Measurements from ENCODE around the gene CTDSPL.

CTDSPL gene

DNA sequence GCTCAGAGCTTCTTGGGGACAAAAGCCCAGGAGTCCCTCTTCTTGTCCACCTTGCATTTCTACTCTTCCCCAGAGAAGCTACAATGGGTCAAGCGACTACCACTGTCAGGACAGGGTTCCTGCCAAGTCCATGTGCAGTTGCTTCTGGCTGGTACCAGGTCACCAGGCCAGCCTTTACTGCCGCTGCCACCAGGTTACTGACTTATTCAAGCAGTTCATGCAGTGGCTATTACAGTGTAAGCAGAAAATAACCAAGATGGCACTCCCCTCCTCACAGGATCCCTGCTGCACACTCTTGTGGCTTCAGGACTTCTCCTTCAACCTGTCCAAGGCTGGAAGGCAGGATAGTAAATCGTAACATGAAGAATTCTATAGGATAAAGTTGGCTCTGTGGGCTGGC, 42.1 kb downstream of the CTDSPL start:
- Histone ChIP-seq H3K36me3 (ENCODE audit: control insufficient read depth, insufficient read depth, low read length) (no peaks in the 10 kb centered on the region), H3K27me3 (replicated peaks; ENCODE audit: control insufficient read depth, insufficient read depth, low read length) (no peaks in the 10 kb centered on the region; the same call in 1 of the 2 replicates), H3K4me3 (replicated peaks; ENCODE audit: low read depth, low read length) (no peak overlapping the region)
- TF ChIP-seq, protein P1, sequence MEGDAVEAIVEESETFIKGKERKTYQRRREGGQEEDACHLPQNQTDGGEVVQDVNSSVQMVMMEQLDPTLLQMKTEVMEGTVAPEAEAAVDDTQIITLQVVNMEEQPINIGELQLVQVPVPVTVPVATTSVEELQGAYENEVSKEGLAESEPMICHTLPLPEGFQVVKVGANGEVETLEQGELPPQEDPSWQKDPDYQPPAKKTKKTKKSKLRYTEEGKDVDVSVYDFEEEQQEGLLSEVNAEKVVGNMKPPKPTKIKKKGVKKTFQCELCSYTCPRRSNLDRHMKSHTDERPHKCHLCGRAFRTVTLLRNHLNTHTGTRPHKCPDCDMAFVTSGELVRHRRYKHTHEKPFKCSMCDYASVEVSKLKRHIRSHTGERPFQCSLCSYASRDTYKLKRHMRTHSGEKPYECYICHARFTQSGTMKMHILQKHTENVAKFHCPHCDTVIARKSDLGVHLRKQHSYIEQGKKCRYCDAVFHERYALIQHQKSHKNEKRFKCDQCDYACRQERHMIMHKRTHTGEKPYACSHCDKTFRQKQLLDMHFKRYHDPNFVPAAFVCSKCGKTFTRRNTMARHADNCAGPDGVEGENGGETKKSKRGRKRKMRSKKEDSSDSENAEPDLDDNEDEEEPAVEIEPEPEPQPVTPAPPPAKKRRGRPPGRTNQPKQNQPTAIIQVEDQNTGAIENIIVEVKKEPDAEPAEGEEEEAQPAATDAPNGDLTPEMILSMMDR (IDR thresholded peaks at IDR 0.05; ENCODE audit: insufficient read depth, low read length, poor library complexity, severe bottlenecking), result no peak
- no peak for DNase-seq (ENCODE audit: extremely low read depth, insufficient read length)

DNA sequence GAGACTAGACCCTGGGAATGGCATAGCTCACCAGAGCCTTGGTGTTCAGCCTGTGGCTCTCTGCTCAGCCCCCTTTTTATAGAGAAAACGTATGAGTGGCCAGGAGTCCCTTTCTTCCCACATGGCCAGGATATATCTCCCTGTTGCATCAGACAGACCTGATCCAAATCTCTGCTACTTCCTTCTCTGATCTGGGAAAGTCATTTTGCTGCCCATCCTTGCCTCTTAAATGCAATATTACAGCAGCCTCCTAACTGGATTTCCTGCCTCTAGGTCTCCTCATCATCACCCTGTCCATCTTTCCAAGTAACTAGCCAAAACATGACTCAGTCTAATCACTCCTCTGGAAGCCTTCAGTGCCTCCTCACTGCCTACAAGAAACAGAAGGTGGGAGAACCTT, 42.9 kb downstream of the CTDSPL start:
- H3K27me3 ChIP-seq (replicated peaks; ENCODE audit: control insufficient read depth, insufficient read depth, low read length), result no peaks in the 10 kb centered on the region; the same call in 1 of the 2 replicates
- H3K4me3 ChIP-seq (replicated peaks; ENCODE audit: low read depth, low read length), result no peak overlapping the region
- DNase-seq (ENCODE audit: extremely low read depth, insufficient read length), result no peak
- no peaks in the 10 kb centered on the region for H3K36me3 ChIP-seq (ENCODE audit: control insufficient read depth, insufficient read depth, low read length)
- TF ChIP-seq, protein P1 (IDR thresholded peaks at IDR 0.05; ENCODE audit: insufficient read depth, low read length, poor library complexity, severe bottlenecking), result no peak

DNA sequence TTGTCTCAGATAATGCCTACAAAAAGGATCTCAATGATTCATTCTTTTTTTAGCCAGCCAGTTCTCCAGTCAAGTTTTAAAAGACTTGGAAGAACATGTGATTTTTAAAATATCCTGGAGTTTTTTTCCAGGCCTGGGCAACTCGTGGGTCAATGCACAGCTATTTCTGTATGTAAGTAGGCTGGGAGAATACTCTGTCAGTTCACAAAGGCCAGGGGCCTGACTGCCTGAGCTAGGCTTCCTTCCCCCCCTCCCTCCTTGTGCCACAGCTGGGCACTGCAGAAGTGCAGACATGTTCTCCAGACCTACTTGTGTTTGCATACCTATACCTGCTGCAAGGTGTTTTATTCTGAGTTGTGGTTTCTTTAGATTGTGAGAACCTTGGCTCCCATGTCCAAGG, 43.7 kb downstream of the CTDSPL start:
- Histone ChIP-seq H3K36me3 (ENCODE audit: control insufficient read depth, insufficient read depth, low read length) (no peaks in the 10 kb centered on the region), H3K4me3 (replicated peaks; ENCODE audit: low read depth, low read length) (no peak overlapping the region), H3K27me3 (replicated peaks; ENCODE audit: control insufficient read depth, insufficient read depth, low read length) (no peaks in the 10 kb centered on the region; the same call in 1 of the 2 replicates)
- DNase-seq (ENCODE audit: extremely low read depth, insufficient read length), result no peak
- TF ChIP-seq, protein P1 (IDR thresholded peaks at IDR 0.05; ENCODE audit: insufficient read depth, low read length, poor library complexity, severe bottlenecking), result no peak

DNA sequence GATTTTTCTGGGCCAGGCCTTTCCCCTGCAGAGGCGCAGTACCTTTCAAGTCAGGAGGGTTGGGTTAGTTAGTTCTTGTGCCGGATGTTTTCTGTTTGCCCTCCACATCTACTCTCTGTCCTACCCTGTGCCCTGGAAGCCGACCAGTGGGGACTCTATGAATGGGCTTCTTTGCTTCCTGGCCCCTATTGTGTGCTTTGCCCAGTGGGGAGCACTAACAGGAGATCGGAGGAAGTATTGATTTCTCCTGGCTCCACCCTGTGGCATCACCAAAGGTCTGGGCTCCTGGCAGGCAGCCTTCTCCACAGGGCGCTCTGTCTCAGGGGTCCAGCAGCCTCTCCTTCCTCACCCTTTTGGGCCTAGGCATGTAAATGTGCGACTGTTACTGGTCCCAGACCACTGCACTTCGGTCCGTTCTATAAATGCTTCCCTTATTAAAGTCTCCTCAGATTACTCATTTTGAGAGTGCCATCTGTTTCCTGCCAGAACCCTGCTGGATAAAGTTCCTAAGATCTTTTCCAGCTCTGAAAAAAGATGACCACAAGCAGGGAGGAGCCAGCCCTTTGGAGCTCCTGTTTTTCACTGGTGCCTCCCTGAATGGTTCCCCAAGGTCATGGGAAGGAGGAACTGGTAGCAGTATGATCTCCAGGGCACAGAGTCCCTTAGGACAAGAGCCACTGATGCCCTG, 44.5 kb downstream of the CTDSPL start:
- H3K36me3 ChIP-seq (ENCODE audit: control insufficient read depth, insufficient read depth, low read length), result no peaks in the 10 kb centered on the region
- no peaks in the 10 kb centered on the region; the same call in none of the 2 replicates for H3K27me3 ChIP-seq (replicated peaks; ENCODE audit: control insufficient read depth, insufficient read depth, low read length)
- DNase-seq (ENCODE audit: extremely low read depth, insufficient read length), result no peak
- H3K4me3 ChIP-seq (replicated peaks; ENCODE audit: low read depth, low read length), result no peak overlapping the region
- TF ChIP-seq, protein P1 (IDR thresholded peaks at IDR 0.05; ENCODE audit: insufficient read depth, low read length, poor library complexity, severe bottlenecking), result no peak

DNA sequence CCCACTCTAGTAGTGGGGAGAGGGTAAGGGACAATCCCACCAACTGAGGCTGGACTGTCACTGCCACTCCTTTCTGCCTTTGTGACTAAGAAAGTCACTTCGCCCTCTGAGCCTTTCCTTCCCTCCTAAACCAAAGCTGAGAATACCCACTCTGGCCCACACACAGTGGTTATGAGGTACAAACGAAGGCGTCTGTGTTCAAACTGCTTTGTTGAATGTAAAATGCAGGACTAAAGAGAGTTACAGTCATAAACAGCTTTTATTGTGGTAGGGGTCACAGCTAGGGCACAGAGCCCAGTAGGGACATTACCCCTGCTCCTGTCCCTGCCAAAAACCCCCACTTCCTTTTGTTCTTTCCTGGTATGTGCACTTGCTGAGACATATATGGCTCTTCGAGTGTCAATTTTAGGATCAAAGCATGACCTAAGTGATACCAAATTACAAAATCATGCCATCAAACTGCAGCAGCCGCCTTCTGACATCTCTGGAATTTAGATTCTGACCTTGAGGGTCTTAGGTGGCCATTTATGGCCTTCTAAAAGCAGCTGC, 45.1 kb downstream of the CTDSPL start:
- no peaks in the 10 kb centered on the region for H3K36me3 ChIP-seq (ENCODE audit: control insufficient read depth, insufficient read depth, low read length)
- peak; percentile 18 for DNase-seq (ENCODE audit: extremely low read depth, insufficient read length)
- H3K4me3 ChIP-seq (replicated peaks; ENCODE audit: low read depth, low read length), result no peak overlapping the region
- TF ChIP-seq, protein P1 (IDR thresholded peaks at IDR 0.05; ENCODE audit: insufficient read depth, low read length, poor library complexity, severe bottlenecking), result no peak
- H3K27me3 ChIP-seq (replicated peaks; ENCODE audit: control insufficient read depth, insufficient read depth, low read length), result no peaks in the 10 kb centered on the region; the same call in none of the 2 replicates

Data from GM06990 (cell line).